Erythroblast (primary cell): Measurements from ENCODE around the gene CHID1.

Experiments
- GATA1 ChIP-seq: IDR thresholded peaks from 2 replicates; pipeline ENCODE4 v1.6.1; 2011; ENCODE audit warnings: low read depth, mild to moderate bottlenecking, control low read depth, low read length, moderate library complexity
- POLR2A ChIP-seq: IDR thresholded peaks from 2 replicates; pipeline ENCODE4 v1.6.1; 2011; ENCODE audit warnings: mild to moderate bottlenecking, low read length

GRCh38 chr11:890794-891540, 19.6 kb downstream of the CHID1 start:
- no peak for TF ChIP-seq POLR2A
- no peak for TF ChIP-seq GATA1
